Heart left ventricle (tissue), 16 donors: ENCODE measurements around the gene GSTA1. TPM values are rescaled to one million over a fixed set of nuclear protein-coding genes. Genes with fewer than 3 reads are reported as not detected.
"Not testable (repeated sequence)": the region's sequence is repeated elsewhere in the genome, so short reads cannot be mapped to it uniquely, and the experiment has no call there.

Experiments
- ATAC-seq, 4 donors: fragments of 200-7000 bp; cut with Tn5 transposase; one replicate each; pipeline ENCODE4 v1.9.1; 2020 to 2022; ENCODE audit warnings: moderate library complexity in 4 of 4, mild to moderate bottlenecking in 3 of 4, moderate number of reproducible peaks in 1 of 4
- DNase-seq, 5 donors: peaks; one replicate each; pipeline ENCODE4 v3.0.0-alpha.2; 2020
- H3K27ac ChIP-seq, 12 donors: fragments of 200-600 bp; sonication (generic) in 4 of 12; one replicate each; pipeline versions ENCODE4 v1.5.0 to v1.8.0; 2016 to 2022; ENCODE audit warnings: mild to moderate bottlenecking in 2 of 12
- H3K27me3 ChIP-seq, 9 donors: fragments of 200-600 bp; sonication (generic) in 2 of 9; one replicate each; pipeline versions ENCODE4 v1.5.1 to v1.8.0; 2016 to 2022; ENCODE audit warnings: mild to moderate bottlenecking in 3 of 9
- H3K36me3 ChIP-seq, 9 donors: fragments of 200-600 bp; sonication (generic) in 2 of 9; one replicate each; pipeline versions ENCODE4 v1.5.0 to v1.8.0; 2018 to 2022; ENCODE audit warnings: mild to moderate bottlenecking in 2 of 9
- H3K4me1 ChIP-seq, 12 donors: fragments of 200-600 bp; sonication (generic) in 4 of 12; one replicate each; pipeline versions ENCODE4 v1.5.0 to v1.8.0; 2016 to 2022; ENCODE audit warnings: mild to moderate bottlenecking in 3 of 12
- H3K4me3 ChIP-seq, 12 donors: fragments of 200-600 bp; sonication (generic) in 4 of 12; one replicate each; pipeline versions ENCODE4 v1.5.0 to v1.8.0; 2017 to 2022; ENCODE audit warnings: mild to moderate bottlenecking in 9 of 12, moderate library complexity in 4 of 12
- H3K9me3 ChIP-seq, 12 donors: fragments of 200-600 bp; sonication (generic) in 4 of 12; one replicate each; pipeline versions ENCODE4 v1.5.0 to v1.8.0; 2016 to 2022; ENCODE audit warnings: mild to moderate bottlenecking in 1 of 12
- POLR2A ChIP-seq, 2 donors: fragments of 450-650 bp; IDR thresholded peaks; one replicate each; pipeline ENCODE4 v1.6.1; 2017; ENCODE audit warnings: antibody characterized with exemption in 2 of 2, mild to moderate bottlenecking in 2 of 2, moderate library complexity in 2 of 2
- WGBS, 4 donors: extraction: QIAGEN DNeasy Blood & Tissue Kit in 2 of 4; methylation state at CpG; one replicate each; pipeline versions ENCODE4 v1.1.5 to v1.1.7; 2013 to 2018; 5-methylcytosine and 5-hydroxymethylcytosine counted together
- intact Hi-C, 10 donors: fragments of 100-400 bp; cut with DNase I; formaldehyde crosslinking; loops; one replicate each; pipeline versions ENCODE4 v1.11.1 to v1.14.2; 2022
- polyA plus RNA-seq, 2 donors: library from polyadenylated mRNA; stranded (reverse); fragments of 200-250 nt; gene quantifications; one replicate each; pipeline ENCODE4 v1.2.3, GENCODE V29; 2013
- total RNA-seq, 9 donors: library from RNA; depleted of rRNA in 2 of 9; stranded (reverse); fragments of >200 nt in 2 of 9; fragmentation: NEBNext Ultra II Directional in 3 of 9; extraction: Animal tissue kit (Norgen Biotek cat#: 25700) in 3 of 9; gene quantifications; one replicate each; pipeline versions ENCODE4 v1.1.0 to v1.2.4, GENCODE V29; 2016 to 2023
- TF ChIP-seq, protein P1 (sequence below), 12 donors: fragments of 200-600 bp; sonication (generic) in 4 of 12; IDR thresholded peaks; one replicate each; pipeline versions ENCODE4 v1.5.0 to v1.8.0; 2018 to 2022; ENCODE audit warnings: antibody characterized with exemption in 12 of 12, mild to moderate bottlenecking in 5 of 12
- donor health status: ischemic (EF 13 %, LVEDD 7.1; RV severe dilation, severe dysfunction).
- donor health status: healthy with polysubstance abuse.
- donor health status: DM: no; HTN: yes; CAD: no.
- donor health status: DM: no; HTN: no; CAD: no.
- donor health status: ischemic (EF 25% LVEDD 6.9; RV normal size, moderate dysfunction).
- donor health status: ischemic (EF 25% LVEDD 5.7; RV mildly dilated, moderate dysfunction).
- donor health status: healthy.
- donor health status: DM: yes; HTN: yes; CAD: no.
- donor health status: ischemic (EF 35%, LVEDD 5.7; RV mildly dilated, moderate dysfunction).
- donor health status: nonischemic (EF 11% LVEDD 7.7; RV severe dilation, severe dysfunction).
- donor health status: DM: yes; HTN: yes; CAD: no.
- donor health status: PGD.
- donor health status: ischemic (EF 29% LVEDD 5.4; RV normal size, mild dysfunction).
- donor health status: nonischemic (EF 23%, LVEDD 6.1; RV moderate dilation, normal function).

GSTA1 gene
- total and polyA plus RNA-seq, 11 donors: not detected

DNA sequence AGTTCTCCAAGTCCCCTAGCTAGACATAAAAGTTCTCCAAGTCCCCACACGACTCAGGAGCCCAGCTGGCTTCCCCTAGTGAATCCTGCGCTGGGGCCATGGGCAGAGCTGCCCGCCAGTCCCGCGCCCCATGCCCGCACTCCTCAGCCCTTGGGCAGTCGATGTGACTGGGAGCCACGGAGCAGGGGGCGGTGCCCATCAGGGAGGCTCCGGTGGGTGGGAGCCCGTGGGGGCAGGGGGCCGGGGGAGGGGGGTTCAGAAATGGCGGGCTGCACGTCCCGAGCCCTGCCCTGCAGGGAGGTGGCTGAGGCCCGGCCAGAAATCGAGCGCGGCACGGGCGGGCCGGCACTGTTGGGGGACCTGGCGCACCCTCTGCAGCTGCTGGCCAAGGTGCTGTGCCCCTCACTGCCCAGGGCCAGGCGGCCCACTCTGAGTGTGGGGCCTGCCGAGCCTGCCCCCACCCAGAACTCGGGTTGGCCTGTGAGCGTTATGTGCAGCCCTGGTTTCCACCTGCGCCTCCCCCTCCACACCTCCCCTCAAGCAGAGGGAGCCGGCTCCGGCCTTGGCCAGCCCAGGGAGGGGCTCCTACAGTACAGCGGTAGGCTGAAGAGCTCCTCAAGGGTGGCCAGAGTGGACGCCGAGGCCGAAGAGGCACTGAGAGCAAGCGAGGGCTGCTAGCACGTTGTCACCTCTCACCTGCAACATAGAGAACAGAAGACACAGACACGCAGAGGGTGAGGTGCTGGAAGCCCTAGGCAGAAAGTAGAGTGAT lies 25.6 kb upstream of the GSTA1 start:
- H3K9me3 ChIP-seq: no peaks in the 10 kb centered on the region
- TF ChIP-seq POLR2A (IDR thresholded peaks at IDR 0.05): no peak
- TF ChIP-seq, protein P1, sequence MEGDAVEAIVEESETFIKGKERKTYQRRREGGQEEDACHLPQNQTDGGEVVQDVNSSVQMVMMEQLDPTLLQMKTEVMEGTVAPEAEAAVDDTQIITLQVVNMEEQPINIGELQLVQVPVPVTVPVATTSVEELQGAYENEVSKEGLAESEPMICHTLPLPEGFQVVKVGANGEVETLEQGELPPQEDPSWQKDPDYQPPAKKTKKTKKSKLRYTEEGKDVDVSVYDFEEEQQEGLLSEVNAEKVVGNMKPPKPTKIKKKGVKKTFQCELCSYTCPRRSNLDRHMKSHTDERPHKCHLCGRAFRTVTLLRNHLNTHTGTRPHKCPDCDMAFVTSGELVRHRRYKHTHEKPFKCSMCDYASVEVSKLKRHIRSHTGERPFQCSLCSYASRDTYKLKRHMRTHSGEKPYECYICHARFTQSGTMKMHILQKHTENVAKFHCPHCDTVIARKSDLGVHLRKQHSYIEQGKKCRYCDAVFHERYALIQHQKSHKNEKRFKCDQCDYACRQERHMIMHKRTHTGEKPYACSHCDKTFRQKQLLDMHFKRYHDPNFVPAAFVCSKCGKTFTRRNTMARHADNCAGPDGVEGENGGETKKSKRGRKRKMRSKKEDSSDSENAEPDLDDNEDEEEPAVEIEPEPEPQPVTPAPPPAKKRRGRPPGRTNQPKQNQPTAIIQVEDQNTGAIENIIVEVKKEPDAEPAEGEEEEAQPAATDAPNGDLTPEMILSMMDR (IDR thresholded peaks at IDR 0.05): no peak
- H3K4me1 ChIP-seq: no peaks in the 10 kb centered on the region
- DNase-seq: peak in 1 of 5 donors; percentile 58
- H3K27me3 ChIP-seq: no peaks in the 10 kb centered on the region
- no peaks in the 10 kb centered on the region for H3K36me3 ChIP-seq
- intact Hi-C loops: loop anchor here in 2 of 10 donors (5.0 kb wide), 1 partner anchor 42 kb away; no protein-coding TSS in a partner anchor
- 84 to 95% (median 89%) methylated on average over 10 to 37 of the region's 37 CpGs for WGBS, 4 donors
- no peak overlapping the region for H3K27ac ChIP-seq
- no peak for ATAC-seq
- H3K4me3 ChIP-seq: no peak overlapping the region

DNA sequence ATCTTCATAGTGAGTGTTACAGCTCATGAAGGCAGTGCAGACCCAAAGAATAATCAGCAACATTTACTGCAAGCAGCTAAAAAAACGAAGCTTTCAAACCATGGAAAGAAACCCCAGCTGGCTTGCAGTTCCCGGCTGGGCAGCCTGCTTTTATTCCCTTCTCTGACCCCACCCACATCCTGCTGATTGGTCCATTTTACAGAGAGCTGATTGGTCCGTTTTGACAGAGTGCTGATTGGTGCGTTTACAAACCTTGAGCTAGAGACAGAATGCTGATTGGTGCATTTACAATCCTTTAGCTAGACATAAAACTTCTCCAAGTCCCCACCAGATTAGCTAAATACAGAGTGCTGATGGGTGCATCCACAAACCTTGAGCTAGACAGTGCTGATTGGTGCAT lies 25.0 kb upstream of the GSTA1 start:
- not testable (repeated sequence) for H3K27me3 ChIP-seq, H3K4me1 ChIP-seq, H3K27ac ChIP-seq, DNase-seq, H3K4me3 ChIP-seq, H3K9me3 ChIP-seq, ATAC-seq, H3K36me3 ChIP-seq
- 76 to 88% (median 78%) methylated on average over 4 of the region's 4 CpGs for WGBS, 4 donors
- intact Hi-C loops: loop anchor here in 2 of 10 donors (5.0 kb wide), 1 partner anchor 41 kb away; no protein-coding TSS in a partner anchor

GRCh38 chr6:52827073-52827783 lies 23.6 kb upstream of the GSTA1 start:
- DNase-seq, H3K4me1 ChIP-seq, H3K4me3 ChIP-seq, H3K27ac ChIP-seq, H3K36me3 ChIP-seq, ATAC-seq, H3K27me3 ChIP-seq, H3K9me3 ChIP-seq: not testable (repeated sequence)
- intact Hi-C loops: loop anchor here in 3 of 10 donors (2.0 to 5.0 kb wide), 2 partner anchors 40 kb away; no protein-coding TSS in a partner anchor
- WGBS, 4 donors: 72 to 93% (median 81%) methylated on average over 1 of the region's 1 CpG

GRCh38 chr6:52826513-52826912 lies 22.9 kb upstream of the GSTA1 start:
- Histone ChIP-seq H3K4me3 (no peak overlapping the region), H3K27ac (no peak overlapping the region), H3K27me3 (no peaks in the 10 kb centered on the region), H3K4me1 (no peaks in the 10 kb centered on the region), H3K36me3 (no peaks in the 10 kb centered on the region), H3K9me3 (peaks cover 0 to 14% (median 0%) of the 10 kb centered on the region in 12 donors)
- intact Hi-C loops: loop anchor here in 3 of 10 donors (2.0 to 5.0 kb wide), 2 partner anchors 39 to 40 kb away; no protein-coding TSS in a partner anchor
- no peak for TF ChIP-seq POLR2A (IDR thresholded peaks at IDR 0.05)
- TF ChIP-seq, protein P1 (IDR thresholded peaks at IDR 0.05): no peak
- WGBS, 4 donors: 18 to 28% (median 21%) methylated on average over 1 of the region's 1 CpG
- ATAC-seq: no peak
- no peak for DNase-seq

- H3K4me1 ChIP-seq, H3K36me3 ChIP-seq, H3K27ac ChIP-seq, ATAC-seq, DNase-seq, H3K27me3 ChIP-seq, H3K4me3 ChIP-seq: not testable (repeated sequence)
- peaks cover 0 to 14% (median 0%) of the 10 kb centered on the region in 12 donors for H3K9me3 ChIP-seq
- WGBS, 4 donors: 59 to 74% (median 71%) methylated on average over 4 of the region's 4 CpGs
- intact Hi-C loops: loop anchor here in 3 of 10 donors (2.0 to 5.0 kb wide), 2 partner anchors 39 kb away; no protein-coding TSS in a partner anchor
Observed at GRCh38 chr6:52825900-52826459, 22.4 kb upstream of the GSTA1 start.

DNA sequence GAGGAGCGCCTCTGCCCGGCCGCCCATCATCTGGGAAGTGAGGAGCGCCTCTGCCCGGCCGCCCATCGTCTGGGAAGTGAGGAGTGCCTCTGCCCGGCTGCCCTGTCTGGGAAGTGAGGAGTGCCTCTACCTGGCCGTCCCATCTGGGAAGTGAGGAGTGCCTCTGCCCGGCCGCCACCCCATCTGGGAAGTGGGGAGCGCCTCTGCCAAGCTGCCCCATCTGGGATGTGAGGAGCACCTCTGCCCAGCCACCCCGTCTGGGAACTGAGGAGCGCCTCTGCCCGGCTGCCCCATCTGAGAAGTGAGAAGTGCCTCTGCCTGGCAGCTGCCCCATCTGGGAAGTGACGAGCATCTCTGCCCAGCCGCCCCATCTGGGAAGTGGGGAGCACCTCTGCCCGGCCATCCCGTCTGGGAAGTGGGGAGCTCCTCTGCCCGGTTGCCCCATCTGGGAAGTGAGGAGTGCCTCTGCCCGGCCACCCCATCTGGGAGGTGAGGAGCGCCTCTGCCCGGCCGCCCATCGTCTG lies 21.7 kb upstream of the GSTA1 start:
- H3K27me3 ChIP-seq, H3K4me1 ChIP-seq, H3K36me3 ChIP-seq, H3K4me3 ChIP-seq, DNase-seq, H3K27ac ChIP-seq, ATAC-seq: not testable (repeated sequence)
- peaks cover 0 to 14% (median 0%) of the 10 kb centered on the region in 12 donors for H3K9me3 ChIP-seq
- WGBS, 4 donors: 89 to 94% (median 92%) methylated on average over 14 to 25 of the region's 25 CpGs
- intact Hi-C loops: loop anchor here in 2 of 10 donors (5.0 kb wide), 1 partner anchor 38 kb away; no protein-coding TSS in a partner anchor
